Inflammatory macrophage (primary cell): ENCODE results near the gene SERTAD1.
"Not testable (repeated sequence)": the region's sequence is repeated elsewhere in the genome, so short reads cannot be mapped to it uniquely, and the experiment has no call there.

Experiments
- DNase-seq, 2 donors: peaks; one replicate each; pipeline ENCODE4 v3.0.0-alpha.2; 2020 to 2022
- total RNA-seq, 18 experiments: gene quantifications; one replicate each; lab custom pipeline; 2026; ENCODE audit warnings: mixed read lengths in 6 of 18, inconsistent platforms in 2 of 18; lab: John Stamatoyannopoulos, UW

SERTAD1 gene
- 13.3 to 35.2 (median 25.9) reads per million in 18 experiments for total RNA-seq

GRCh38 chr19:40425450-40426287 is at the start of gene SERTAD1:
SERTAD1 (minus strand) TSS chr19:40425992; CDS start chr19:40423546, 2,446 bp downstream.
- DNase-seq = peak; percentile 100

GRCh38 chr19:40474737-40475136 is 48.9 kb upstream of the SERTAD1 start:
- no peak for DNase-seq

- no peak for DNase-seq
These were observed 46.7 kb upstream of the SERTAD1 start for GRCh38 chr19:40472516-40472915.

GRCh38 chr19:40471111-40471510 is 45.3 kb upstream of the SERTAD1 start:
- DNase-seq = no peak

- DNase-seq = peak; percentile 26 to 30
These were observed 43.2 kb upstream of the SERTAD1 start for GRCh38 chr19:40469011-40469410.

DNA sequence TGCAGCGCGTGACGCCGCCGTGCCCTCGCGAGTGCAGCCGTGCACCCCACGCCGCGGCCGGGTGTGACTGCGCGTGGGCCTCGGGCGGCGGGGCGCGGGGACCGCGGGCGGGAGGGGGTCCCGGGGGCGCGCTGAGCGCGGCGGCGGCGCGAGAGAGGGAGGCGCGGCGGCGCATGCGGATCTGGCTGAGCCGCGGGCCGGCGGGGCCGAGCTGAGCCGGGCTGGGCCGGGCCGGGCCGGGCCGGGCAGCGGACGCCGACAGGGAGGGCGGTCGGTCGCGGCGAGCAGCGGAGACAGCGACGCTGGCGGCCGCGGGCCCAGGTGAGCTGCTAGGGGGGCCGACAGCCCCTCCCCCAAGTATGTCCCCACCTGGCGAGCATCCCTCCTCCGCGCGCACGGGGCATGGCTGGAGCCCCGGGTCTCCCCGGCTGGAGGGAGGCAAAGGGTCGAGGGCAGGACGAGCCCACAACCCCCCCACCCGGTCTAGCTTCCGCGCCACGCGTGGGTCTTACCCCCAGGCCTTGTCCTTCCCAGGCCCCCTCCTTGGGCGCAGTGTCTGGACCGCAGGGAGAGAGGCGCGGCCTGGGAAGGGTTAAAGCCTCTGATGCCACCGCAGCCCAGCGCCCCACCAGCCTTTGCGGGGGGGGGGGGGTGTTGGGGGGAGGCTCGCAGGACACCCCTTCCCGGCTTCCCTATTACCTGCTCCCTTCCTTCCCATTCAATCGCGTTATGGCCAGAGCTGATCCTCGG is 41.4 kb upstream of the SERTAD1 start, which contains the start of gene SPTBN4:
SPTBN4 (plus strand) TSS at position 17 of the 750 bp plus-strand sequence. CDS start 5,621 bp downstream, outside the sequence.
- DNase-seq = no peak

DNA sequence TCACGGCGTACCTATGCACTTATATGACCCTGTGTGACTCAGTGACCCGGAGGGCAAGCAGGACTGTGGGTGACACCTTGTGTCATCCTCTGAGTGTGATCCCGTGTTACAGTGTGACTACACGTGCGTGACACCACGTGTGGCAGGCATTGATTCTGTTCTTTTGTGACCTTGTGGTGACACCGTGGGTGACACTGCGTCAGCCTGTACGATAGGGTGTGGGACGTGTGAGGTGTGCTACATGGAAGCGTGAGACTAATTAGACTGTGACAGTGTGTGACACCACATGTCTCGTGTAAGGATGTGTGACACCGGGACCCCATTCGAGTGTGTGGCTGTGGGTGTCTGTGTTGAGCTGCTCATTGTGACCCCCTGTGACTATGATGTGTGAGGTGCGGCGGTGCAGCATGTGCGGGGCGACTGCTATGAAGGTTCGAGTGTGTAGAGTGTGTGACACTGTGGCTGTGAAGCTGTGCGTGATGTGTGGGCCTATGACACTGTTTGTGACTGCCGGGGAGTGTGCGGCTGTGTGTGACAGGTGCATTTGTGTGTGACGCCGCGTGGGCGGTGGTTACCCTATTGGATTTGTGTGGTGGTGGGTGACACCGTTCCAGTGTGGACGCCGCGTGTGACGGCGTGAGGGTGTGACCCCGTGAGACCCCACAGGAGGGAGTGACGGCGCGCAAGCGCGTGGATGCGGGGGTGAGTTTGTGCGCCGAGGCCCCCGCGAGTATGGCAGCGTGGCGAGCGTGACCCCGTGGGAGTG is 40.6 kb upstream of the SERTAD1 start:
- peak; percentile 79 to 84 for DNase-seq

- DNase-seq = peak; percentile 100
These were observed 39.9 kb upstream of the SERTAD1 start, which contains the start of gene BLVRB for GRCh38 chr19:40465557-40466218. BLVRB (minus strand) TSS chr19:40465745; CDS start chr19:40465688, 57 bp downstream.

GRCh38 chr19:40465025-40465556 is 39.3 kb upstream of the SERTAD1 start:
- DNase-seq = peak; percentile 88 to 91

DNA sequence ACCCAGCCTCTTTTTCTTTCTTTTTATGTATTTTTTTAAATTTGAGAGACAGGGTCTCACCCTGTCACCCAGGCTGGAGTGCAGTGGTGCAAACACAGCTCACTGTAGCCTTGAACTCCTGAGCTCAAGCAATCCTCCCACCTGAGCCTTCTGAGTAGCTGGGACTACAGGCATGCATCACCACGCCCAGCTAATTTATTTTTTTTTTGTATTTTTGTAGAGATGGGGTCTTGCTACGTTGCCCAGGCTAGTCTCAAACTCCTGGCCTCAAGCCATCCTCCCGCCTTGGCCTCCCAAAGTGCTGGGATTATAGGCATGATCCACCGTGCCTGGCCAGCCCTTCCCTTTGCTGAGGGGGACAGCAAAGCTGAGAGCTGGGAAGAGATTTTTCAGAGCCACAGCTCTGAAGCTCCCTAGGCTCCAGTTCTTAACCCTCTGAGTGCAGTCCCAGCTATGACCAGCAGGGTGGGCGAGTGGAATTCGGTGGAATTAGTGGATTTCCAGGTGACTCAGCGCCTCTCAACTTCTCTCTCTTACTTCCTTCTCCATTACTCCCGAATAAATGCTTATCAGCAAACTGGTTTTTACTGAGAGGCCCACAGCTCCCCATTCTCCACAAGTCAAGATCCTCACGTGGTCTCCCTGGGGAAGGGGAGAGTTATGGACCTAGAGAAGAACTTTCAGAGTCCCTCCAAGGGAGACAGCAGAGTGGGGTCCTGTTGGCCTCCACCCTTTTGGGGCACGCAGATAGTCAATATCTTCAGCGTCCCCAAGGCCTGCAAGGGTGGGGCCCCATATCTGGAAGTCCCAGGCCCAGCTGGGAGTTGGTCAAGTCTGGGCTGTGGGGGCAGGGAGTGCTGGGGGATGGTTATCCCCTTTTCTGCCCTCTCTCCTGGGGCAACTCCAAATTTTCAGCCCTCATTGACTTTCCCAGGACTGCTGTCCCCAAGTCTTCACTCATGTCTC is 38.5 kb upstream of the SERTAD1 start:
- peak; percentile 91 to 93 for DNase-seq

DNA sequence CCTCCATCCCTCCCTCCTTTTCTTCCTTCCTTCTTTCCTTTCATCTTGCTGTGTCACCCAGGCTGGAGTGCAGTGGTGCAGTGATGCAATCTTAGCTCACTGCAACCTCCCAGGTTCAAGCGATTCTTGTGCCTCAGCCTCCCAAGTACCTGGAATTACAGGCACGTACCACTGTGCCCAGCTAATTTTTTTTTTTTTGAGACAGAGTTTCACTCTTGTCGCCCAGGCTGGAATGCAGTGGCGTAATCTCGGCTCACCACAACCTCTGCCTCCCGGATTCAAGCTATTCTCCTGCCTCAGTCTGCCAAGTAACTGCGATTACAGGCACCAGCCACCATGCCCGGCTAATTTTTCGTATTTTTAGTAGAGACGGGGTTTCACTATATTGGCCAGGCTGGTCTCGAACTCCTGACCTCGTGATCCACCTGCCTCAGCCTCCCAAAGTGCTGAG is 37.8 kb upstream of the SERTAD1 start:
- not testable (repeated sequence) for DNase-seq

DNA sequence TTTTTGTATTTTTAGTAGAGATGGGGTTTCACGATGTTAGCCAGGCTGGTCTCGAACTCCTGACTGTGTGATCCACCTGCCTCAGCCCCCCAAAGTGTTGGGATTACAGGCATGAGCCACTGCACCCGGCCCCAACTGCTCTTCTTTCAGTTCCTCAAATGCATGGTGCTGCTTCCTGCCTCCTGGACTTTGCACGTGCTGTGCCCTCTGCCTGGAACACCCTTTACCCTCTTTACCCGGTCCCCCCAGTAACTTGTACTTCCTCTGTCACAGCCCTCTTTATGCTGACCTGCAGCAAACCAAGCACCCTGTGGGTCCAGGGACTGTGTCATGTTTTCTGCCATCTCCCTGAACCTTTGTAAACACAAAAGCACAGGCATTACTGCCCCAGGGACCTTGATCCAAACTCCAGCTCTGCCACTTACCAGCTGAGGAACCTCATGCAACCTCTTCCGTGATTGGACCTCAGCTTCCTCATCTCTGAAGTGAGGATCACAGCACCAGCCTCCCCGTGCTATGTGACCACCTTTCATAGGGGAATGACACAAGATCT is 36.0 kb upstream of the SERTAD1 start:
- peak; percentile 81 to 82 for DNase-seq

- no peak for DNase-seq
These were observed 34.4 kb upstream of the SERTAD1 start for GRCh38 chr19:40460185-40460584.

- DNase-seq = no peak
These were observed 32.8 kb upstream of the SERTAD1 start for GRCh38 chr19:40458597-40458974.

DNA sequence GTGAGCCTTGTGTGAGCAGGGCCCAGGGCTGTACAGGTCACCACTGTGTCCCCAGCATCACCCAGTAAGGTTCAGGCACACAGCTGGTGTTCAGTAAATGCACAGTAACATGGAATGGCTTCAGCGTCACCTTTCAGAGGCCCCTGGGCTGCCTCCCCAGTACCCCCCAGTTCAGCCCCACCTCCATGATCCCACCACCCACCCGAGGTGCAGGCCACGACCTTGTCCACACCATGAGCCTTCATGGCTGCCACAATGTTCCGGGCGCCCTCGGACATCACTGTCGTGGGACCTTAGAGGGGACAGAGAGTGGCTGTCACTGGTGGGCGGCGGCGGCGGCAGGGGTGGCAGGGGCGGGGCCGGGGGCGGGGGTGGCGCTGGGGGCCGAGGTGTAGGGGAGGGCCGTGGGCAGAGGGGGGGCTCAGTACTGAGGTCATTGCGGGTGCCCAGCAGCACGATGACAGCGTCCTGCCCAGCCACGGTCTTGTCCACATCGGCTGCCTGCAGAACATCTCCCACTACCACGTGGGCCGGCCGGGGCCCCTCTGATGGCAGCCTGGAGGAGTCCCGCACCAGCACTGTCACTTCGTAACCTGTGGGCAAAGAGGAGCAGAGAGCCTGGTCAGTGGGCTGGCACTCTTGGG is 32.3 kb upstream of the SERTAD1 start:
- no peak for DNase-seq

- no peak for DNase-seq
These were observed 31.3 kb upstream of the SERTAD1 start for GRCh38 chr19:40457048-40457447.

DNA sequence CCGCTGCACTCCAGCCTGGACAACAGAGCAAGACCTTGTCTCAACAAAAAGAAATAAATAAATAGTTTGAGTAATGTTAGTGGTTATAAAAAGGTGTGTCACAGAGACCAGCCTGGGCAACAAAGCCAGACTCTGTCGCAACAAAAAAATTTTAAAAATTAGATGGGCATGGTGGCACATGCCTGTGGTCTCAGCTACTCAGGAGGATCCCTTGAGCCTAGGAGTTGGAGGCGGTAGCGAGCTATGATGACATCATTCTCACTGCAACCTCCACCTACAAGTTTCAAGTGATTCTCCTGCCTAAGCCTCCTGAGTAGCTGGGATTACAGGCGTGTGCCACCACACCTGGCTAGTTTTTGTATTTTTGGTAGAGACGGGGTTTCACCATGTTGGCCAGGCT is 28.2 kb upstream of the SERTAD1 start:
- DNase-seq = not testable (repeated sequence)

DNA sequence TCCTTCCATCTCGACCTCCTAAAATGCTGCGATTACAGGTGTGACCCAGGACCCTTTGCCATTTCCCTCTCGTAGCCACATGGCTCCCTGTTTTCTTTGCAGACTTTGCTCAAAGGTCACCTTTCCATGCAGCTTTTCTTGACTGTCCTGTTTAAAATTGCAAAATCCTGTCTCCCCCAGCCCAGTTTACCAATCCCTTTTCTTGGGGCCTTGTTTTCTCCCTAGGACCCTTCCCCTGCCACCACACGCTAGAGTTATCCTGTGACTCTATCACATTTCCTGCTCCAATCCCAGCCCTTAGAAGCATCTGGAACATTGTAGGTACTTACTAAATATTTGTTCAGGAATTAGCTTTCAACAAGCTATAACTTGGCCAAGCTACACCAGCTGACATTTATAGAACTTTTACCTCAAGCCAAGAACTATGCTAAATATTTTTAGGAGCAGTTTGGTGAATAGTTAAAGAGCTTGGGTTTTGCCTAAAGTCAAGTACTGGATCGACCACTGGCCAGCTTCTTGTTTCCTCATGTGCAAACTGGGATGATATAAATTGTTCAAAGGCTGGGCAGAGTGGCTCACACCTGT is 27.5 kb upstream of the SERTAD1 start:
- no peak for DNase-seq

GRCh38 chr19:40452016-40452415 is 26.2 kb upstream of the SERTAD1 start:
- no peak for DNase-seq
